Fibroblast of skin of right biceps (primary cell): ENCODE data around the gene CALML3.
A peak's percentile ranks its signal among the peaks of the same experiment; 100 is the strongest.

Experiments
- DNase-seq: peaks from one replicate; pipeline ENCODE4 v3.0.0-alpha.2; 2013

CALML3 gene

GRCh38 chr10:5545011-5545410, 20.2 kb downstream of the CALML3 start:
- no peak for DNase-seq

DNA sequence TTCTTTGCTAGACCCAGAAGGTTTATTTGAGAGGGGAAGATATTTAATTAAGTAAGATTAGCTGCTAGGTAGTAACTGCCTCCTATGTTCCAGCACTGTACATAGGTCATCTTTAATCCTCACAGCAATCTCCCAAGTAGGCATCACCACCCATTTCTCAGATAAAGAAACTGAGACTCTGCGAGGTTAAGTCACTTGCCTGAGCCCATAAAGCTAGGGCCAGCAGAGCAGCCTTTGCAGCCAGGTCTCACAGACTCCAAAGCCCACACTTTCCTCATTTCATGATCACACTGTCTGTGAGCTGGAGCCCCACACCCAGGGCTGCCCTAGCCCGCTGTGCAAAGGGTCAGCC, 20.6 kb downstream of the CALML3 start:
- no peak for DNase-seq

DNA sequence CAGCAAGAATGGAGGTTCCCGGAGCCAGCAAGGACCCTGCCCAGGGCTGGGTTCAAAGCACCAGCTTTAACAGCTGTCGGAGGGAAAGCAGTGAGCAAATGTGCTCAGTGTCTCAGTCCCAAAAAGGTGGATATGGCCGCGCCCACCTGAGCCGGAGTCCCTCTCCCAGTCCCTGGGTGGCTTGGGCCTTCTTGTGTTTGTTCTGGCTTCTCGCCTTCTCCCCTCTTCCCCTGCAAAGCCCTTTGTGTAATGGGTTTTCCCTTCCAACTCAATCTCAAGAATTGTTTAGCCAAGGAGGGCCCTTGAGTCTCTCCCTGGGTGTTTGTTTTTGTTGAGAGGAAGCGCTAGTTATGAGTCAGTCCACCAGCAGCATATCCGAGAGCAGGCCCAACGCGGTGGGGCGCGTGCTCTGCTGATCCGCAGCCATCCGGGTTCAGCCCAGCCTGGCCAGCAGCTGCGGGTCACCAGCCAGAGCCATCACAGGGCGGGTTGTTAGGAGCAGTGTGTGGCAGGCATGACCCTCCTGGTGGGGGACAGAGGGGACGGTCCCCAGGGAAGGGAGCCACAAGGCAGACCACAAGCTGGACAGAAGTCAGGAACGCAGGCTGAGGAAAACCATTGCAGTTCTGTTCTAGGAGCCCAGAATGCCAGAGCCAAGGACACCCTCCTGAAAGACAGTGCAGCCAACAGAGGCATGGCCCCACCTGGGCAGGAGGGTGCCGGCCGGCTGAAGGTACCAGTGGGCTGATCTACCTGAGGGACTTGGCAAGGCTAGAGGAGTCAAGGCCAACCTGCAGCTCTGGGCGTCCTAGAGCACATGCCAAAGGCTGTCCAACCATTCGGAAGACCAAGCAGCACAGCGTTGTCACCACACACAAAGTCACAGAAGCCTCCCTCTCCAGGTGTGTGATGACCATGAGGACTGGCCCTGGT, 21.3 kb downstream of the CALML3 start:
- DNase-seq = peak; percentile 73

DNA sequence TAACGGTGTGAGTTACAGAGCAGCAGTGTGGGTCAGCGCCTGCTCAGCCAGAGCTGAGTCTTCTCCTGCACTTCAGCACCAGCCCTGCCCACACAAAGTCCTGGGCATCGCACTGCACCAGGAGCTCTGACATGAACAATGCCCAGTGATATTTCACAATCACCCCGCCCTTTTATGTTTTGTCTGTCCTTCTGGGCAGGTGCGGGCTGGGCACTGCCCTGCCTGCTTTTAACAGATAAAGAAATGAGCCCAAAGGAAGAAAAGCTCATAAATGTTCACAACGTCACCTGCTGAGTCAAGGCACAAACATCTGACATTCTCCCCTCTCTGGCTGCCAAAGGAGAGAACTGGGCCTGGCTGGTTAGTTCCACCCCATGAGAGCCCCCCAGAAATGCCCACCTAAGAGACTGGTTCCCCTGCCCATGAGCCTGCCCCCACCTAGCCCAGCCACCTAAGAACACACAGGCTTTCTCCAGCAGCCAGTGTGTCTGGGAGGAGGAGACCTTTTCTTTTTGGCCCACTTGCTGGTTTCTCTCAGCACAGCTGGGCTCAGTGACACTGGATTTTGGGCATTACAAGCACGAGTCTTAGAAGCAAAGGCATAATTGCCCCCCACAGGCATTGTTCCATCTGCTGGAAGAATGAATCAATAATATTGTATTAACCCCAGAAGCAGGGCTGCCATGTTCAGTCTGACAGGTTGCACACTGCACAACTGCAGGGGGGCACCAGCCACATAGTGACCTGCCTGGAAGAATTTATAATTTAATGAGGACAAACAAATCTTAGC, 22.3 kb downstream of the CALML3 start:
- DNase-seq = no peak

- no peak for DNase-seq
These were observed 22.8 kb downstream of the CALML3 start for GRCh38 chr10:5547681-5547930.

- DNase-seq = no peak
These were observed 23.3 kb downstream of the CALML3 start for GRCh38 chr10:5547931-5548660.

GRCh38 chr10:5549462-5550249, 24.9 kb downstream of the CALML3 start:
- DNase-seq = no peak

DNA sequence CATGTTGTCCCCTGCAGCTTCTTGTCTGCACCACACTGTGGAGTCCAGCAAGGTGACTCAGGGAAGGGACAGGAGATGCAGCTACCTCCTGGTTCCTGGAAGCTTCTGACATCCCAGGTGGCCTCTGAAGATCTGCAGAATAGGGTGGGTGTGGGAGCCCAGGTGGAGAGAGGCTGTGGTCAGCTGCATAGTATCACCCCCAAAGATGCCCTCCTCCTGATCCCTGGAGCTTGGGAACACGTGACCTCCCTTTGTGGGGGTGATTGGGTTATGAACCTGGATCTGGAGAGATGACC, 25.4 kb downstream of the CALML3 start:
- no peak for DNase-seq

GRCh38 chr10:5550621-5551530, 26.1 kb downstream of the CALML3 start:
- DNase-seq = peak; percentile 44

GRCh38 chr10:5551531-5552375, 27.0 kb downstream of the CALML3 start:
- peak; percentile 58 for DNase-seq

DNA sequence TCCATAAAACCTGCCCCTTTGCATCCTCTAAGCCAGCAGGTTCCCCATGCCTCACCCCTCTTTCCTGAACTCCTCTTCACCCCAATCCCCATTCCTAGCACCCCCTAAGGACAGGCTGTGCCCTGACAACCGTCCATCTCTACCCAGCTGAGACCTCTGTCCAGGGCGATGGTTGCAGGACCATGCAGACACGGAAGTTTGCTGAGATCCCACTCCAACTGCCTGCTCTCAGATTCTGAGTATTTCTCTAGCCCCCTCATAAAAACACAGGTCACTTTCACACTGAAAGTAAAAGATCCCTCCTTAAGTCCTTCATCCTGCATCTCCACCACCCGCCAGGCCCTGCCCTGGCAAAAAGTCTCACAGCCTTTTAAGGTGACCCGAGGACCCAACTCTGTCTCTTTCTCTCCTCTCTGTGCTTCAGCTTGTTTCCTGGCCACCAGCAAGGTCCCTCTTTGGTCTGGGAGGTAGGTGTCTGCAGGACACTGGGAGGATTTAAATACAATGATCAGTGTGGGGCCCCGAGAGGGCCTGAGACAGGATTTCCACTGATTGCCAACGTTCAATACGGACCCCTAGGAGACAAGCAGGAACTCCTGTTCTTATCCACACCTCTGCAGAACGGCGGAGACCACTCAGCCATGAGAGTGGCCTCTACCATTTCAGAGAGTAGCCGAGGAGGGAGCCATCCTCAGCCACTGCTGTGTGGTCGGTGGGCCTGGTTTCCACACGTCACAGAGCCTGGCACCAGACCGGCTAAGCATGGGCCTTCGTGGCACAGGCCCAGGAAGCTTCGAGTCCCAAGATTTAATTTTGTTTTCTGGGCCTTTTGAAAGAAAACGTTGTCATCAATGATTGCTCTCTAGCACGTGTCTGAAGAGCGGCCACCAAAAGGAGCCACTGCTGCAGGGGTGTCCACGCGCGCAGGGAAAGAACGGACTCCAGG, 27.9 kb downstream of the CALML3 start:
- no peak for DNase-seq

GRCh38 chr10:5553400-5554170, 28.8 kb downstream of the CALML3 start:
- DNase-seq = no peak

GRCh38 chr10:5555021-5555510, 30.3 kb downstream of the CALML3 start:
- no peak for DNase-seq

DNA sequence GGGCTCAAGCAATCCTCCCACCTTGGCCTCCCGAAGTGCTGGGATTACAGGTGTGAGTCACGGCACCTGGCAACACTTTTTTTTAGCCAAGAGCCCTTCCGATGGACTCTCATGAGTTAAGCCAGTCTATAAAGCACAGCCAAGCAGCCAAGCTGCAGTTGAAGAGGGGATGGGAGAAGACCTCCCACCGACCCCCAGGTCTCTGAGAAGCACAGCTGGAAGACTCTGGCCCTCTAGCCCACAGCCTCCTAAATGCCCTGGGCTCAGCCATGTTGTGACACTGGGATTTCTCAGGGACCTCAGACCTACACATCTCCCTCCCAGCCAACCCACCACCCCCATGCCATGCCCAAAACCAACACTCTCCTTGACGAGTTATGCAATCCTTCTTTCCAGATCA, 31.1 kb downstream of the CALML3 start:
- DNase-seq = no peak

- DNase-seq = no peak
These were observed 31.8 kb downstream of the CALML3 start for GRCh38 chr10:5556576-5556975.

- DNase-seq = no peak
These were observed 32.4 kb downstream of the CALML3 start for GRCh38 chr10:5557040-5557721.

DNA sequence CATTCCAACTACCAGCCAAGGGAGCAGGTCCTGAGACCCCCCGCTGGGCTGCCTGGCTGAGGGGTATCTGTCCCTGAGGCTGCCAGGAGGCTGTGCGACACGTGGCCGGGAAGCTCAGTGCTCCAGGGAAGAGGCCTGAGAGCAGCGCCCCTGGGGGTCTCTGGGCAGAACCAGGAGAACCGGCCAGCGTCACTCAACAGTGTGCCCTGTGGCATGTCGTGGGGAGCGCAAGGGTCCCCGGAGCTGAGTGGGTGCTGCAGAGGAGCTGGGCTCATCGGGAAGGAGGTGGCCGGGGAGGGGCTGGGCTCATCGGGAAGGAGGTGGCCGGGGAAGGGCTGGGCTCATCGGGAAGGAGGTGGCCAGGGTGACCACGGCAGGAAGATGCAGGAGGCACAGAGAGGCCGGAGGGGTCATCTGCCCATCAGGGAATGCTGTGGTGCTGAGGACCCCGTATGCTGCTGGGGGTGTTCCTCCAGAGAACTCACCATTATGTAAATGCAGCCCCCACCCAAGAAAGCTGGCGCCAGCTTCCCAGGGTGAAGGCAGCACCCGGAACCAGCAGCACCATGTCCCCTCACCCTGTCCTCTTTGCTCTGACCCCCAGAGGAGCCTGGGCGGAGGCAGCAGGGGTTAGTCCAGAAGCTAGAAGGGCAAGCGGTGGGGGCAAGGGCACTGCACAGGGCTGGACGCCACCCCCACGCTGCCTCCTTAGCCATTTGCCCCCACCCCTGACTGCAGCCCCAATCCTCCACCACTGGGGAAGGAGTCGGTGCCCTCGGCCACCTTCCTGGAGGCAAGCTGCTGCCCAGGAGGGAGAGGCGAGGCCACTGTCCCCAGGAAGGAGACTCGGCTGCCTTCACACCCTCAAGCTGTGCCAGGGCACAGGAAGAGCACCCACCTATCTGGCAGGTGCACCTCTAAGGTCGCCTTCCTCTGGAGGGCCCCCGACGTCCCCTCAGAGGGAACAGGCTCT, 33.3 kb downstream of the CALML3 start:
- DNase-seq = no peak
